HG03280 (cell line): Measurements from ENCODE around the gene ZC3H4.
"Not testable (repeated sequence)": the region's sequence is repeated elsewhere in the genome, so short reads cannot be mapped to it uniquely, and the experiment has no call there.

Experiments used
- ATAC-seq: cut with Tn5 transposase; IDR thresholded peaks from one replicate; pipeline ENCODE4 v1.9.1; 2021; ENCODE audit warnings: mild to moderate bottlenecking, moderate library complexity; ENCODE audit not compliant: unreplicated experiment

ZC3H4 gene

DNA sequence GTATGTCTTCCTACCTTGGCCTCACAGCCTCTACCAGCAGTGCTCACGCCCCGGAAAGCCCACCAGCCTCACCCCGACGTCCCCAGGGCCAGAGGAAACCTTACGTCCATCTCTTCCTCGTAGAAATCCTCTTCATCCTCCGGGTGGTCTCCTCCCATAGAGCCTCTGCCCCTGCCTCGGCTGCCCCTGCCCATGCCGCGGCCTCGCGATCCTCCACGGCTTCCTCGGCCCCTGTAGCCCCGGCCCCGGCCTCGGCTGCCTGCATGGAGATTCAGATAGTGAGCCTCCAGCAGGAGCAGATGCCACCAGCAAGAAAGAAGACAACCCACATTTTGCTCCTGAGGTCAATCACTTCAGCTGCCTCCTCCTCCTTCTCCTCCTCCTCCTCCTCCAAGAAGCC, 27.3 kb downstream of the ZC3H4 start:
- no peak for ATAC-seq

DNA sequence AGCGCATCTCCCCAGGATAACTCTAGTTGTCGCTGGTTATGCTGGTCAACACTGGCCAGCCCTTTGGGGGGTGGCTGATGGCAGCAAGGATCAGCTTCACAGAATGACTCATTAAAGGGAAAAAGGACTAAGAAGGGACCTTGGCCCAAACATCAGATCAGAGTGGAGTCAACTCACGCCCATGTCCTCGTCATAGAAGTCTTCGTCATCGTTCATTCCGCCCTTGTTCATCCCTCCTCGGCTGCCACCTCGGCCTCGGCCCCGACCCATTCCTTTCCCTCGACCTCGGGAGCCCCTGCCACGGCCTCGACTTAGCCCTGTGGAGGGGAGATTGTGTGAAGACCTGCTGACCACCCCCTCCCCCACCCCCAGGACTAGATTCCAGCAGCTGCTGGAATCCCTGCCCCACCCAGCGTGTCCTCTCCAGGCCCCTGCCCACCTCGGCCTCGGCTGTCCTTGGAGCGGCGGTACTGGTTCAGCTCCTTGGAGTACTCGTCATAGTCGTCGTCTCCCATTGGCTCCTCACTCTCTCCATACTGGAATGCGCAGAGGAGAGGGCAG, 28.6 kb downstream of the ZC3H4 start:
- ATAC-seq: no peak

DNA sequence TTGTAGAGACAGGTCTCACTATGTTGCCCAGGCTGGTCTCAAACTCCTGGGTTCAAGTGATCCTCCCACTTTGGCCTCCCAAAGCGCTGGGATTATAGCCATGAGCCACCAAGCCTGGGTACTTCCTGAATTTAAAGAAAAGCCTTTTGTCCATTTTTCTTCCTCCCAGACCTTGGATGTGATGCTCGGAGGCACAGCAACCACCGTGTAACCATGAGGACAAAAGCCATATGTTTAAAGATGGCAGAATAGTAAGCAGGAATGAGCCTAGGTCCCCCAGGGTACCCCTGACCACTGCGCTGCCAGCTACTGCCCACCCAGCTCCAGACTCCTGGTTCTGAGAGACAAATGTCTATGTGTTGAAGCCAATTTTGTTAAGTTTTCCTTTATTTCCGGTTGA, 31.1 kb downstream of the ZC3H4 start:
- no peak for ATAC-seq

DNA sequence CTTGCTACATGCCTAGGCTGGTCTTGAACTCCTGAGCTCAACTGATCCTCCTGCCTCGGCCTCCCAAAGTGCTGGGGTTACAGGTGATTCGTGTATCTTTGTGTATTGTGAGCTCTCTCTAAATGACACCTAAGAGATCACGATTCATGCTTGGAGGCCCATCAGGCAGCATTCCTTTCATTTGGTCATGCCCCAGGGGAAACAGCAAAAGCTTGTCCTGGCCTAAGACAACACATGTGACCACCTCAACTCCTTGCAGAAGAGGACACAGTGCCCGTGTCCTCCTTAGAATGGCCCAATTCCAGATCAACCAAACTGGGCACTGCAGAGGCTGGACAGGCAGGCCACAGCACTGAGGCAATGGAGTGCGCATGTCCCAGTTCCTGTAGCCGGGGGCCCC, 32.5 kb downstream of the ZC3H4 start:
- no peak for ATAC-seq

DNA sequence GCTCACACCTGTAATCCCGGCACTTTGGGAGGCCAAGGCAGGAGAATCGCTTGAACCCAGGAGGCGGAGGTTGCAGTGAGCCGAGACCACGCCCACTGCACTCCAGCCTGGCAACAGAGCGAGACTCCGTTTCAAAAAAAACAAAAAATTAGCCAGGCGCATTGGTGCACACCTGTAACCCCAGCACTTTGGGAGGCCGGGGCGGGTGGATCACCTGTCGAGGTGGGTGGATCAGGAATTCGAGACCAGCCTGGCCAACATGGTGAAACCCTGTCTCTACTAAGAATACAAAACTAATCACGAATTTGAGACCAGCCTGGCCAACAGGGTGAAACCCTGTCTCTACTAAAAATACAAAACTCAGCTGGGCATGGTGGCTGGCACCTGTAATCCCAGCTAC, 35.2 kb downstream of the ZC3H4 start:
- not testable (repeated sequence) for ATAC-seq

DNA sequence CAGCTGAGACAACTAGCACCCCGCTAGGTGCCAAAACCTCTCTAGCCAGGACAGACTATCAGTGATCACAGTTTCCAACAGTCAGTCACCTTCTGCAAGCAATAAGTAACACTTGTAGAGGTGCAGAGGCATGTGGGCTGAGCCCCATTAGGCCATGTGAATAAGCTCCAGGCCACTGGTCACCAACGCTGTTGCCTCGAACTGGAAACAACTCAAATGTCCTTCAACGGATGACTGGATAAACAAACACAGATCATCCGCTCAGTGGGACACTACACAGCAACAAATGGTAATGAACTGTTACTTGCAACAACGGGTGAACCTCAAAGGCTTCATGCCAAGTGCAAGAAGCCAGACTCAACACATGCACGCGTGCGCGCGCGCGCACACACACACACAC, 37.6 kb downstream of the ZC3H4 start:
- no peak for ATAC-seq

DNA sequence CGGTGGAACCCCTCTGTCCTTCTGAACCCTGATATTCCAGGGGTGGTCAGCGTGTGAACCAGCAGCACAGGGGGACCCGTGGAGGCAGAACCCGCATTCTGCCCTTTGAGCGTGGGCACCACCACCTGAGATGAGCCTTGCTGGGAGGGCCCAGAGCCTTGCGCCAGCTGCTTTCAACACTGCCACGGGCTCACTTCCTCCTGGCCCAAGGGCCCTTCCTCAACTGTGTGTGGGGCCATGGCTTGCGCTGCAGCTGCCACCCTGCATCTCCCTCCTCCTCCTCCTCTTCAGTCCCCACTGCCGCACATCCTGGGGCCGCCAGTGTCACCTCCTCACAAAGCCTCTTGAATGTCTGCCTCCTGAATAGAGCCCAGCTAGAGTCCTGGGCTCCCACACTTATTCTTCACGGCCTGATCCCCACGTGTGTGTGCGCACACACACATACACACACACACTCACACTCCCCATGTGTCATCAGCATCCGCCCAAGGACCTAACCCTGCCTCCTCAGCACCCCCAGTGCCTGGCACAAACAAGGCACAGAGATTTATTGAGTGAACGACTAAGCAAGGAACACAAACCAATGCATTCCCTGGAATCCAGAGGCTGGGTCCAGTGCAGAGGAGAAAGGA, 38.3 kb downstream of the ZC3H4 start:
- no peak for ATAC-seq

DNA sequence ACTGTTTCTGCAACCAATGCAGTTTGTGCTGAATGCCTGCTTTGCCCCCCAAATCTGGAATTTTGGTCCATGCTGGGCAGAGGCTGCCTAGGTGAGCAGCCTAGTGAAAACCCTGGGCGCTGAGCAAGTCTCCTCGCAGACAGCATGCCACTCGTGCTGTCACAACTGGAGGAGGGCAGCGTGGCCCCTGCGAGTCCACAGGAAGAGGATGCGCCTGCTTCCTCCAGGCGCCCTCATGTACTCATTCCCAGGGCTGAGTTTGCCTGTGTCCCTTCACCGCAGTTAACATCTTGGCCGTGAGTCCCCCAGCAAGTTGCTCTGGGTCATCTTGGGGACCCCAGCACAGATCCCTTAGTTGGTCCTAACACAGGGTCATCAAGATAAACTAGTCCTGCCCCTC, 39.0 kb downstream of the ZC3H4 start:
- ATAC-seq: no peak

DNA sequence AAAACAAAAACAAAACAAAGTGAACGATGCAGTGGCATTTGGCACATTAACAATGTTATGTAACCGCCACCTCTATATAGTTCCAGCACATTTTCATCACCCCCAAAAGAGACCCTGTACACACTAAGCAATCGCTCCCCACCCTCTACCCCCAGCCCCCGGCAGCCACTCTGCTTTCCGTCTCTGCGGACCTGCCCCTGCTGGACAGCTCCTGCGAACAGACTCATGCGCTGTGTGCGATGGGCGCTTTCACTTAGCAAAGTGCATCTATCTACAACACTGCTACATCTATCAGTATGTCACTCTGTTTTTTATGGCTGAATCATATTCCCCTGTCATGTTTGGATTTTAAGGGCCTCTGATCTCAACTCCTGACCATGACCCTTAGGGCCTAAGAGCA, 40.0 kb downstream of the ZC3H4 start:
- ATAC-seq: no peak

DNA sequence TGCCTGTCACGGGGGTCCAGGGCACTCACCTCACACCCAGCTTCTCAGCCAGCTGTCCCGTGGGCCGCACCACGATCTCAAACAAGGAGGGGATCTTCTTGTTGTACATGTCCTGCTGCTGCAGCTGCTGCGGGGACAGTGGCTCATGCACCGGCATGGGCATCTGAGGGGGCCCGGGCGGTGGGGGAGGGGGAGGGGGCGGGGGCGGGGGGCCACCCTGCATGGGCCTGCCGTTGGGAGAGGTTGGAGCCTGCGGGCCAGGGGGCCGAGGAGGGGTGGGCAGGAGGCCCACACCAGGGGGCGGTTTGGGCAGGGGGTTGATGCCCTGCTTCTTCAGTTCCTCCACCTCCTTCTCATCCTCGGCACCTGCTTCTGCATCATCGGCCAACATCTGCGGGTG, 41.3 kb downstream of the ZC3H4 start:
- no peak for ATAC-seq

DNA sequence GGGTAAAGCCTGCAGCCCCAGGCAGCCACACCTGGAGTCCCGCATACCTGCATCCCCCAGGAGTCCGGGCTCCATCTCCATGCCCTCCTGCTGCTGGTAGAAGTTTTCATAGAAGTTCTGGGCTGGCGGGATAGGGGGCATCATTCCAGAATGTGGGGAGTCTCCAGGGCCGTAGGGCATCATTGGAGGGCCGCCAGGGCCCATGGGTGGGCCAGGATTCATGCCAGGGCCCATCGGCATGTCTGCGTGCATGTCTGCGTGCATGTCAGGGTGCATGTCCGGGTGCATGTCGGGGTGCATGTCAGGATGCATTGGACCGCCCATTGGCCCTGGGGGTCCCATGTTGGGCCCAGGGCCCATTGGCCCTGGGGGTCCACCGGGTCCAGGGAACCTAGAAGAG, 41.8 kb downstream of the ZC3H4 start:
- no peak for ATAC-seq

DNA sequence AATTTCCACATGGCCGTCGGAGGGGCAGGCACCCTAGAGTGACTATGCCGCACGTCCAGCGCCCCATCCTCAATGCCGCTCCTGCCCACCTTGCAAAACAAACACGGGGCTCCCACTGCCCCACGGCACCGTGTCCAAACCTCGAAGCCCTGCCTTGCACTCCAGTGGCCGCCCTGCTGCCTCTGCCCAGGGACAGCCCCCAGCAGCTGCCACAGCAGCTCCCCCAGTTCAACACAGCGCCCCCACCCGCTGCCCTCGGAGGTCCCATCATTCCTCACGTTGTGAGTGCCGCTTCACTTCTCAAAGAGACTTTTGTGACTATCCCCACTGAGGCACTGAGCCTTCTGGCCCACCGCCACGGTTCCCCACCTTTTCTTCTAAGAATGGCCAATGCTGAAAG, 42.8 kb downstream of the ZC3H4 start:
- ATAC-seq: no peak

DNA sequence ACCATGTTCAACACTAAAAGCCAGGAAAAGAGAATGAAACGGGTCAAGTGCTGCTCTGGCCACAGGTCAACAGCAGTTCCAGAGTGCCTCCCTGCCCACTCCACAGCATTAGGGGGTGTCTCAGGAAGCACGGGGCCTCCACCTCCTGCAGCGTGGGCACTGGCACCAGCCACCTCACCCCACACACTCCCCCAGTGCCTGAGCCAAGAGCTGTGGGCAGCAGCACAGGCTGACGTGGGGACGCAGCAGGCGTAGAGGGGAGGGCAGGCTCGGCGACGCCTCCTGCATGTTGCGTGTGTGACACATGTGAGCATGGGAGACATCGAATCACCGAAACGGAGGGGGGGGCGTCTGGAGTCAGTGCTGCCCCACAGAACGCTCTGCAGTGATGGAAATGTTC, 43.8 kb downstream of the ZC3H4 start:
- no peak for ATAC-seq

DNA sequence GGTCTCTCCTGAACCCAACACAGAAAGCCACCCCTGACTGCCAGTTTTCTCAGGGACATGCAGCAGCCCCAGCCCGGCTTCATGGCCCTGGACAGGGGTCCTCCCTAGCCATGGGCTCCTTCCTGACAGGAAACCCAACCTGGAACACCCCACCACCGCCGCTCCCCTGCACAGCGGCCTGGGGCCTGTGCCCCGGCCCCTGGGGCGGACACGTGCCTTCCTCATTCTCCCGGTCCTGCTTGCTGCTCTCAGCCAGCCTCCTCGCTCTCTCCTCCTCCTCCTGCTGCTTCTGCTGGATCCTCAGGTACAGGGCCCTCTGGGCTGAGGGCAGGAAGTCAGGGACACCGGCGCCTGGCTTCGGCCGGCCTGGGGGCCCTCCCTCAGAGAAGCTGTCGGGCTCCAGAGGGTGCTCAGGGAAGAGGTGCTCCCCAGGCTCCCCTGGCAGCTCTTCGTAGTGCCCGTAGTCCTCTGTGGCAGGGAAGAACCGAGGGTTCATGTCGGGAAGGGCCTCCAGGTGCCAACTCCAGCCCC, 44.6 kb downstream of the ZC3H4 start:
- ATAC-seq: no peak

DNA sequence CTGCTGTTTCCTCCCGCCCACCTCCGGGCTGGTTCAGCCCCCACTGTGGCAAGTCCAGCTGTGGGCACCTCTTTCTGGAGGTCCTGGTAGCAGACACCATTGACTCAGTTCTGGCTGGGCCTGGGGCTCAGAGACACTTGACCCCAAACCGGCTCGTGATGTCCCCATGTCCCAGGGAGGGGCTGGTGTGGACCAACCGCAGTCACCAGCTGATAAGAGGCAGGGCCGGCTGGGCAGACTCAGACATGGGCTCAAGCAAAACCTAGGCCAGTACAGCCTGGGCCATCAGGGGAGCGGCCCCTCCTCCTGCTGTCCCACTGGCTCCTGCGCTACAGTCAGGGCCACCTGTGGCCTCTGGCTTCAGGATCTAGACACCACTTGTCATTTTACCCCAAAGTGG, 45.3 kb downstream of the ZC3H4 start:
- ATAC-seq: no peak

DNA sequence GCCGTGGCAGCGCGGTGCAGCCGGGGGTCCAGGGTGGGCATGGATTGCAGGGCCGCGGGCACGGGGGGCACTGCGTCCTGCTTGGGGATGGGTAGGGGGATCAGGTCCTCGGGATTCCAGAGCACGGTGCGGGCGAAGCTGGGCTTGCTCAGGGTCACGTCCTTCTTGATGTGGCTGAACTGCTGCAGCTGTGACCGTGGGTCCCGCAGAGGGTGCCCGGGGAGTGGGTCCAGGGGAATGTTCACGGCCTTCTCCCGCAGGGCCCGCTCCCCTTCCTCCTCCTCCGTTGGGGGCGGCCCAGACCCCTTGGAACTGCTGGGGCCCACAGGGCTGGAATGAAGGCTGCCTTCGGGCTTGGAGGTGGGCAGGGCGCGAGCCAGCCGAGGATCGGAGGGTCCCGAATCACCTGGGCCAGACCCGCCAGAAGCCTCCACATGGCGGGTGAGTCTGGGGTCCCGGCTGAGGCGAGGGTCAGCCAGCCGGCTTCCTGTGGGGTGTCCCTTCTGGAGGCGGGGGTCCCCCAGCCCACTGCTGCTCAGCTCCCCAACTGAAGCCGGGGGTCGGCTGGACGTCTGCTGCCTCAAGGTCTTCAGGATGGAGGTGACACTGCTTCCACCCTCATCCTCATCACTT, 46.2 kb downstream of the ZC3H4 start:
- ATAC-seq: no peak

DNA sequence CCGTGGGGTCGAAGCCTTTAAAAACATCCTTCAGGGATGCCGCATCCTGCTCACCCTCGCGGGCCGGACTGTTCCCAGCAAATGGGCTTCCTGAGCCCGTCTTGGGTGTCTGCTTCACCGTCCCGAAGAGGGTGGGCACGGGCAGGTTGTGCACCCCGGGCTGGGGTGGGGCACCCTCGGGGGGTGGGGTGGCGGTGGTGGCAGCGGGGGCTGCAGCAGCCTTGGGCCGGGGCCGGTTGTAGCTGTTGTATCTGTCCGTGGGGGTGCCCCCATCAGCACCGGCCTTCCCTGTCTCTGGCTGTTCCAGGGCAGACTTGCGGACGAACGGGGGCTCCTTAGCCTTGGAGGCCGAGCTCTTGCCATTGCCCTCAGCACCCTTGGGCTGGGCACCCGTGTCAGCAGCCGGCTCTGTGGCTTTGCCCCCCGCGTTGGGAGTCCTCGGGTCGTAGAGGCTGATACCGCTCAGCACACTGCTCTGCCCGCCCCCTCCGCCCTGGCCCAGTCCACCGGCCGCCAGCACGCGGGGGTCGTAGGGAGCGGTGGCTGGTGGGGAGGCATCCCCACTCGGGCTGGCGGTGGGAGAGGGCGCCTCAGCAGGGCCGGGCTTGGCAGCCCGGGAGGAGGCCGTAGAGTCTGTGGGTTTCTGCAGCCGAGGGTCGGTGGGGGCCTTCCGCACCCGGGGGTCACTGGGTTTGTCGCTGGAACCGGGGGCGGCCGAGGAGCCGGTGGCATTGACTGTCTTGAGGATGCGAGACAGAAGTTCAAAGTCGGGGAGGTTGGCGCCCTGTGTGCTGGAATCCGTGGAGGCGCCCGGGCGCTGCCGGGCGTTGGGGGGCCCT, 47.0 kb downstream of the ZC3H4 start:
- no peak for ATAC-seq

DNA sequence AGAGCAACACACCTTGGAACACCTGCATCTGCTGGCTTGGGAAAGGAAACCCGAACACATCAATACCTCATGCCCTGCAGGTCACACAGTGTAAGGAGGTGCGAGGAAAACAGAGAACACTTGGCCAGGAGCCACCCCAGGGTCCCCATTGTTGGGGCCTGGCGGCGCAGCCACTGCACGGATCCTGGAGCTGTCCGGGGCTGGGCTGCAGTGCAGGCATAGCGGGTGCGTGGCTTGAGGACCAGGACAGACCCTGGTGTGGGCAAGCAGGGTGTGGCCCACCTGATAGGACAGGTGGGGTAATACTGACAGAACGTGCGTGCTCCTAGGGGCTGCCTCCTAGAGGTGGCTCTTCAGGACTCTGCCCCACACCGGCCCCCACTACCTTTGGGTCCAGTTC, 48.3 kb downstream of the ZC3H4 start:
- no peak for ATAC-seq

DNA sequence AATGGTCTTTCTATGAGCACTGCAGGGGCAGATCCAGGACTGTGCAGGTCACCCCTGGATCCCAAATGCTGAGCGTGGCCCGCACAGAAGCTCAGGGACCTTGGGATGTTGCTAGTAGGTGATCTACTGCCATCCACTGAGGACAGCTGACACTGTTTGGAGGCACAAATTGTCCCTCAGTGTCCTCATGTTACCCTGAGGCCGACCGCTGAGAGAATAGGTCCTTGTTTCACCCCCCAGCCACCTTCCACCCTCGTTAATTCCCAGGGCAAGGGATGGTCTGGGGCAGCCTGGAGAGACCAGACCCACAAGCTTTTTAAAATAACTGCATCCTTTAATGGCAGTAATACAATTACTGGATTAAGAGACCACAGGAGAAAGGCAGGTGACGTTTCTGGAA, 49.7 kb downstream of the ZC3H4 start:
- no peak for ATAC-seq

DNA sequence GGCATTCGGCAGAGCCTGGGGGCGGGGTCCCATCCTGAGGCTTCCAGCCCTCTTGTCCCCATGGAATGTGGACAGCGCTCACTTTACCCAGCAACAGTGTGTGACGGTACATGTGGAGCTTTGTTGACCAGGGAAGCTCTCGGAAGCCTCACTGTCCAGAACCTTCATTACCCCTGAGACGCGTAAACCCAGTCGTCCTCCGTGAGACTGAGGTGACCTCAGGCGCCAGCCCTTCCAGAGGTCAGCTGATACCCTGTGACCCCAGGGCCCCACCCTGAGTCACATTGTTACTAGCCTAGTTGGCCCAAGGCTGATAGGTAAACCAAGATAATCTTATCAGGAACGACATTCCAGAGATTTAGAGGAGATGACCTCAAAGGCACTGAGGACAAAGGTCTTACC, 55.0 kb downstream of the ZC3H4 start:
- ATAC-seq: no peak

DNA sequence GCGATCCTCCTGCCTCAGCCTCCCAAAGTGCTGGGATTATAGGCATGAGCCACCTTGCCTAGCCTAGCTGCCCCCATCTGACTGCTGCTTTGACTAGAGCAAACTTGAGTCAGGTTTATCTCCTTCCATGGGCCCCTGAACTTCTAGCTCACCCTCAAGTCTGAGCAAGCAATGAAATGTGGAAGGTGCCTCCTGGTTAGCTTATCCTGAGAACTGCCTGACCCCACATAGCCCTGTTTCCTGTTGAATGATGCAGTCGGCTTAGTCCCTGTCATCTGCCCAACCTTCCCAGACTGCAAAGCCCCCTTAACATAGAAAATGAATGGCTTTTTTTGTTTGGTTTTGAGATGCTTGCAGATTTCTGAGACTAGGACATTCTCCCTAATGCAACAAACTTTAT, 56.2 kb downstream of the ZC3H4 start:
- no peak for ATAC-seq

DNA sequence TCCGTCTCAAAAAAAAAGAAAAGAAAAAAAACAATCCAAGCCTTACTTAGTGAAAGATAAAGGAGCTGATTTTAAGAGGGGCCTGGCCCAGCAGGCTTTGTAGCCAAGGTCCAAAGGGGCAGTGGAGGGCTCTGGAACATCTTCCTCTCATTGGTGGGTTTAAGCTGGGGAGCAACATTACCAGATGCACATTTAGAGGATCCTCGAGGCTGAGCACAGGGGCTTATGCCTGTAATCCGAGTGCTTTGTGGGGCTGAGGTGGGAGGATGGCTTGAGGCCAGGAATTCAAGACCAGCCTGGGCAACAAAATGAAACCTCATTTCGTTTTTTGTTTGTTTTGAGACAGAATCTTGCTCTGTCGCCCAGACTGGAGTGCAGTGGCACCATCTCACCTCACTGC, 57.2 kb downstream of the ZC3H4 start:
- no peak for ATAC-seq
